Middle frontal gyrus (tissue), 1 donor: ENCODE results near the gene GPR137B.
"Not testable (repeated sequence)": the region's sequence is repeated elsewhere in the genome, so short reads cannot be mapped to it uniquely, and the experiment has no call there.

ENCODE experiments used
- DNase-seq: peaks from one replicate; pipeline ENCODE4 v3.0.0-alpha.2; 2015; ENCODE audit warnings: low spot score; ENCODE audit errors: extremely low spot score

The GPR137B gene

GRCh38 chr1:236142253-236143103 lies at the start of gene GPR137B:
Gene GPR137B, plus strand, starts transcription at chr1:236142539. Its CDS starts 84 bp downstream, at chr1:236142623.
- no peak for DNase-seq

GRCh38 chr1:236092899-236093298 lies 49.4 kb upstream of the GPR137B start:
- no peak for DNase-seq

- no peak for DNase-seq
These were observed 46.4 kb upstream of the GPR137B start for GRCh38 chr1:236095705-236096520.

GRCh38 chr1:236096660-236097482 lies 45.5 kb upstream of the GPR137B start:
- DNase-seq: not testable (repeated sequence)

- DNase-seq: no peak
These were observed 44.1 kb upstream of the GPR137B start for GRCh38 chr1:236098267-236098666.

GRCh38 chr1:236099355-236099974 lies 42.9 kb upstream of the GPR137B start:
- DNase-seq: no peak

- DNase-seq: no peak
These were observed 41.5 kb upstream of the GPR137B start for GRCh38 chr1:236100799-236101198.

- no peak for DNase-seq
These were observed 40.8 kb upstream of the GPR137B start for GRCh38 chr1:236101233-236102200.

GRCh38 chr1:236102611-236103010 lies 39.7 kb upstream of the GPR137B start:
- no peak for DNase-seq

- no peak for DNase-seq
These were observed 39.3 kb upstream of the GPR137B start for GRCh38 chr1:236103059-236103458.

- peak; percentile 61 for DNase-seq
These were observed 38.6 kb upstream of the GPR137B start for GRCh38 chr1:236103646-236104218.

- DNase-seq: no peak
These were observed 35.0 kb upstream of the GPR137B start for GRCh38 chr1:236107121-236107907.

GRCh38 chr1:236108027-236108648 lies 34.2 kb upstream of the GPR137B start:
- no peak for DNase-seq

- no peak for DNase-seq
These were observed 32.2 kb upstream of the GPR137B start for GRCh38 chr1:236110137-236110536.

- DNase-seq: no peak
These were observed 30.6 kb upstream of the GPR137B start for GRCh38 chr1:236111527-236112331.

GRCh38 chr1:236112332-236112627 lies 30.1 kb upstream of the GPR137B start:
- no peak for DNase-seq

- DNase-seq: no peak
These were observed 28.9 kb upstream of the GPR137B start for GRCh38 chr1:236113324-236114032.
